Spleen (tissue), 11 donors: Measurements from ENCODE around the gene TMEM186. TPM values are rescaled to one million over a fixed set of nuclear protein-coding genes. Genes with fewer than 3 reads are reported as not detected.
A peak's percentile ranks its signal among the peaks of the same experiment; 100 is the strongest.

Source experiments
- DNase-seq: peaks from one replicate; pipeline ENCODE4 v3.0.0-alpha.2; 2020
- H3K27ac ChIP-seq, 8 donors: fragments of 200-600 bp; sonication (generic) in 7 of 8; 1 replicate in 4 of 8; 2 replicates in 4 of 8; pipeline versions ENCODE4 v1.5.0 to v1.8.0; 2016 to 2021; ENCODE audit warnings: inconsistent platforms in 4 of 8, mild to moderate bottlenecking in 4 of 8, moderate library complexity in 1 of 8
- H3K27me3 ChIP-seq, 7 donors: fragments of 200-600 bp; sonication (generic) in 6 of 7; replicated peaks in 1 of 7; 1 replicate in 4 of 7; 2 replicates in 3 of 7; pipeline versions ENCODE4 v1.5.0 to v1.8.0; 2016 to 2021; ENCODE audit warnings: inconsistent platforms in 3 of 7, mild to moderate bottlenecking in 1 of 7
- H3K36me3 ChIP-seq, 6 donors: fragments of 200-600 bp; sonication (generic) in 5 of 6; 1 replicate in 4 of 6; 2 replicates in 2 of 6; pipeline versions ENCODE4 v1.5.0 to v1.8.0; 2016 to 2021; ENCODE audit warnings: inconsistent platforms in 2 of 6
- H3K4me1 ChIP-seq, 6 donors: fragments of 200-600 bp; sonication (generic) in 5 of 6; 1 replicate in 3 of 6; 2 replicates in 3 of 6; pipeline versions ENCODE4 v1.5.0 to v1.8.0; 2016 to 2021; ENCODE audit warnings: inconsistent platforms in 3 of 6
- H3K4me3 ChIP-seq, 8 donors: fragments of 200-600 bp; sonication (generic) in 7 of 8; 1 replicate in 4 of 8; 2 replicates in 4 of 8; pipeline versions ENCODE4 v1.5.0 to v1.8.0; 2016 to 2021; ENCODE audit warnings: inconsistent platforms in 4 of 8, mild to moderate bottlenecking in 4 of 8, moderate library complexity in 2 of 8
- H3K9me3 ChIP-seq, 8 donors: fragments of 200-600 bp; sonication (generic) in 7 of 8; 1 replicate in 4 of 8; 2 replicates in 4 of 8; pipeline versions ENCODE4 v1.5.0 to v1.8.0; 2016 to 2021; ENCODE audit warnings: inconsistent platforms in 4 of 8
- POLR2A ChIP-seq, 3 donors: fragments of 450-650 bp; IDR thresholded peaks; one replicate each; pipeline ENCODE4 v1.5.1; 2017; ENCODE audit warnings: antibody characterized with exemption in 3 of 3, mild to moderate bottlenecking in 1 of 3
- POLR2AphosphoS5 ChIP-seq, 3 donors: sonication (generic); formaldehyde crosslinking; IDR thresholded peaks; one replicate each; pipeline ENCODE4 v1.5.1; 2017; ENCODE audit warnings: antibody characterized with exemption in 3 of 3
- WGBS, 5 donors: extraction: QIAGEN DNeasy Blood & Tissue Kit in 3 of 5; methylation state at CpG; one replicate each; pipeline versions ENCODE4 v1.1.5 to v1.1.7; 2013 to 2018; 5-methylcytosine and 5-hydroxymethylcytosine counted together
- intact Hi-C: fragments of 100-400 bp; cut with DNase I; formaldehyde crosslinking; loops from one replicate; pipeline ENCODE4 v1.15.0; 2023; ENCODE audit warnings: low total_unique reads
- polyA plus RNA-seq, 3 donors: library from polyadenylated mRNA; stranded (reverse); fragments of 200-250 nt; gene quantifications; one replicate each; pipeline ENCODE4 v1.2.1, GENCODE V29; 2013
- total RNA-seq, 7 donors: library from RNA; depleted of rRNA in 3 of 7; stranded (reverse); fragments of >200 nt in 3 of 7; fragmentation: NEBNext Ultra II Directional in 4 of 7; extraction: Animal tissue kit (Norgen Biotek cat#: 25700) in 4 of 7; gene quantifications; one replicate each; pipeline versions ENCODE4 v1.1.0 to v1.2.1, GENCODE V29; 2016 to 2021
- TF ChIP-seq, protein P1 (sequence below), 11 experiments: fragments of 200-600 bp in 7 of 11; fragments of 450-650 bp in 4 of 11; sonication (generic) in 4 of 11; IDR thresholded peaks in 8 of 11; conservative IDR thresholded peaks in 3 of 11; 1 replicate in 7 of 11; 2 replicates in 4 of 11; pipeline versions ENCODE4 v1.4.0 to v1.8.0; 2016 to 2021; ENCODE audit warnings: antibody characterized with exemption in 11 of 11, inconsistent platforms in 4 of 11, mild to moderate bottlenecking in 1 of 11
- donor health status: healthy with polysubstance abuse.
- donor health status: DM: no; HTN: no; CAD: no; lungs with moderate emphysema.
- donor health status: DM: no; HTN: no; CAD: no.
- donor health status: Bipolar disorder and iron deficiency.
- donor health status: healthy.
- donor health status: DM: no; HTN: no; CAD: no.
- donor health status: DM: yes; HTN: yes; CAD: no.

Gene TMEM186
- total and polyA plus RNA-seq, 10 donors = 5.8 to 13.3 (median 8.7) TPM

GRCh38 chr16:8764525-8765250 is 32.8 kb downstream of the TMEM186 start:
- H3K4me3 ChIP-seq = no peak overlapping the region
- H3K9me3 ChIP-seq = no peaks in the 10 kb centered on the region
- DNase-seq = peak; percentile 49
- H3K27ac ChIP-seq = no peak overlapping the region
- TF ChIP-seq, protein P1, sequence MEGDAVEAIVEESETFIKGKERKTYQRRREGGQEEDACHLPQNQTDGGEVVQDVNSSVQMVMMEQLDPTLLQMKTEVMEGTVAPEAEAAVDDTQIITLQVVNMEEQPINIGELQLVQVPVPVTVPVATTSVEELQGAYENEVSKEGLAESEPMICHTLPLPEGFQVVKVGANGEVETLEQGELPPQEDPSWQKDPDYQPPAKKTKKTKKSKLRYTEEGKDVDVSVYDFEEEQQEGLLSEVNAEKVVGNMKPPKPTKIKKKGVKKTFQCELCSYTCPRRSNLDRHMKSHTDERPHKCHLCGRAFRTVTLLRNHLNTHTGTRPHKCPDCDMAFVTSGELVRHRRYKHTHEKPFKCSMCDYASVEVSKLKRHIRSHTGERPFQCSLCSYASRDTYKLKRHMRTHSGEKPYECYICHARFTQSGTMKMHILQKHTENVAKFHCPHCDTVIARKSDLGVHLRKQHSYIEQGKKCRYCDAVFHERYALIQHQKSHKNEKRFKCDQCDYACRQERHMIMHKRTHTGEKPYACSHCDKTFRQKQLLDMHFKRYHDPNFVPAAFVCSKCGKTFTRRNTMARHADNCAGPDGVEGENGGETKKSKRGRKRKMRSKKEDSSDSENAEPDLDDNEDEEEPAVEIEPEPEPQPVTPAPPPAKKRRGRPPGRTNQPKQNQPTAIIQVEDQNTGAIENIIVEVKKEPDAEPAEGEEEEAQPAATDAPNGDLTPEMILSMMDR (IDR thresholded peaks at IDR 0.05 in 8 of 11, conservative IDR thresholded peaks at IDR 0.05 in 3 of 11) = no peak
- no peak for TF ChIP-seq POLR2A (IDR thresholded peaks at IDR 0.05)
- TF ChIP-seq POLR2AphosphoS5 (IDR thresholded peaks at IDR 0.05) = no peak
- 89 to 97% (median 91%) methylated on average over 15 to 18 of the region's 18 CpGs for WGBS, 5 donors
- H3K36me3 ChIP-seq = peaks cover 0 to 72% (median 19%) of the 10 kb centered on the region in 6 donors
- intact Hi-C loops = no loop called here
- no peaks in the 10 kb centered on the region for H3K4me1 ChIP-seq
- H3K27me3 ChIP-seq = no peaks in the 10 kb centered on the region

GRCh38 chr16:8763899-8764298 is 33.5 kb downstream of the TMEM186 start:
- WGBS, 5 donors = 79 to 84% (median 80%) methylated on average over 10 of the region's 10 CpGs
- Histone ChIP-seq H3K27me3 (no peaks in the 10 kb centered on the region), H3K27ac (no peak overlapping the region), H3K4me1 (no peaks in the 10 kb centered on the region), H3K4me3 (no peak overlapping the region), H3K36me3 (peaks cover 0 to 64% (median 17%) of the 10 kb centered on the region in 6 donors), H3K9me3 (no peaks in the 10 kb centered on the region)
- peak; percentile 25 for DNase-seq
- no peak for TF ChIP-seq POLR2A (IDR thresholded peaks at IDR 0.05)
- TF ChIP-seq POLR2AphosphoS5 (IDR thresholded peaks at IDR 0.05) = no peak
- TF ChIP-seq, protein P1 (IDR thresholded peaks at IDR 0.05 in 8 of 11, conservative IDR thresholded peaks at IDR 0.05 in 3 of 11) = no peak
- intact Hi-C loops = no loop called here

DNA sequence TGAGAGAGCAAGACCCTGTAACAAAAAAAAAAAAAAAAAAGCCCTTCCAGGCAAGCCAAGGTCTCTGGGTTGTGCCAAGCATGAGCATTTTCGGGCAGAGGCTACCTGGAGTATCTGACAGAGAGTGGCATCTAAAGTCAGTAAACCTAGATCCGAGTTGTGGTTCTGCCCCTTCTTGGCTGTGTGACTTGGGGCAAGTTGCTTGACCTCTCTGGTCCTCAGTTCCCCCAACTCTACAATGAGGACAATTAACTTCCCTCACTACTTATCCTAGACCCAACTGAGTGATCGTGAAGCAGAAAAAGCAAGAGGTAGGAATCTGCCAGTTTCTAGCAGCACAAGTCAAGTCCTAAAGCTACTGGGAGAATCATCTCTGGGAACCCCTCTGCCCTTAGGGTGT is 34.4 kb downstream of the TMEM186 start:
- no peak overlapping the region for H3K4me3 ChIP-seq
- peaks cover 0 to 62% (median 9%) of the 10 kb centered on the region in 6 donors for H3K36me3 ChIP-seq
- H3K9me3 ChIP-seq = no peaks in the 10 kb centered on the region
- TF ChIP-seq, protein P1 (IDR thresholded peaks at IDR 0.05 in 8 of 11, conservative IDR thresholded peaks at IDR 0.05 in 3 of 11) = no peak
- TF ChIP-seq POLR2AphosphoS5 (IDR thresholded peaks at IDR 0.05) = no peak
- TF ChIP-seq POLR2A (IDR thresholded peaks at IDR 0.05) = no peak
- WGBS, 5 donors = 89 to 96% (median 93%) methylated on average over 3 of the region's 3 CpGs
- intact Hi-C loops = no loop called here
- no peak overlapping the region for H3K27ac ChIP-seq
- no peak for DNase-seq
- H3K27me3 ChIP-seq = no peaks in the 10 kb centered on the region
- no peaks in the 10 kb centered on the region for H3K4me1 ChIP-seq

GRCh38 chr16:8762254-8762653 is 35.2 kb downstream of the TMEM186 start:
- H3K9me3 ChIP-seq = no peaks in the 10 kb centered on the region
- H3K27me3 ChIP-seq = no peaks in the 10 kb centered on the region
- peaks cover 0 to 62% (median 4%) of the 10 kb centered on the region in 6 donors for H3K36me3 ChIP-seq
- 90 to 96% (median 94%) methylated on average over 4 of the region's 4 CpGs for WGBS, 5 donors
- TF ChIP-seq POLR2AphosphoS5 (IDR thresholded peaks at IDR 0.05) = no peak
- TF ChIP-seq, protein P1 (IDR thresholded peaks at IDR 0.05 in 8 of 11, conservative IDR thresholded peaks at IDR 0.05 in 3 of 11) = no peak
- no peak for TF ChIP-seq POLR2A (IDR thresholded peaks at IDR 0.05)
- intact Hi-C loops = no loop called here
- H3K4me1 ChIP-seq = no peaks in the 10 kb centered on the region
- no peak for DNase-seq
- no peak overlapping the region for H3K27ac ChIP-seq
- no peak overlapping the region for H3K4me3 ChIP-seq
